BLaER1 treated with 17β-estradiol and CSF1 and Interleukin-3, amounts not matched to agents 10 nM and 100 nM (cell line): ENCODE measurements around the gene DDX1.

Source experiments
- H3K27ac ChIP-seq, 11 experiments: shearing (Covaris generic); formaldehyde crosslinking; 2 replicates each; pipeline ENCODE4 v1.8.1; 2022
- H3K27me3 ChIP-seq, 11 experiments: shearing (Covaris generic); formaldehyde crosslinking; 2 replicates each; pipeline ENCODE4 v1.8.1; 2022
- H3K36me3 ChIP-seq, 11 experiments: shearing (Covaris generic); formaldehyde crosslinking; 2 replicates each; pipeline ENCODE4 v1.8.1; 2022
- H3K4me1 ChIP-seq, 10 experiments: shearing (Covaris generic); formaldehyde crosslinking; 2 replicates each; pipeline ENCODE4 v1.8.1; 2022
- H3K4me2 ChIP-seq, 11 experiments: shearing (Covaris generic); formaldehyde crosslinking; 2 replicates each; pipeline ENCODE4 v1.8.1; 2022
- H3K4me3 ChIP-seq, 10 experiments: shearing (Covaris generic); formaldehyde crosslinking; 2 replicates each; pipeline ENCODE4 v1.8.1; 2022
- H3K9ac ChIP-seq, 11 experiments: shearing (Covaris generic); formaldehyde crosslinking; 2 replicates each; pipeline ENCODE4 v1.8.1; 2022
- H3K9me3 ChIP-seq, 11 experiments: shearing (Covaris generic); formaldehyde crosslinking; replicated peaks in 1 of 11; 2 replicates each; pipeline ENCODE4 v1.8.1; 2022
- H4K20me1 ChIP-seq, 11 experiments: shearing (Covaris generic); formaldehyde crosslinking; 2 replicates each; pipeline ENCODE4 v1.8.1; 2022
- Cebpa-rat ChIP-seq, 11 experiments: shearing (Covaris generic); IDR thresholded peaks; 2 replicates each; pipeline ENCODE4 v1.8.1; 2022

DDX1 gene

GRCh38 chr2:15588329-15588919, 3.2 kb upstream of the DDX1 start:
- TF ChIP-seq Cebpa-rat (IDR thresholded peaks at IDR 0.05), result no peak
- H3K4me1 ChIP-seq, result peaks cover 14 to 17% (median 15%) of the 10 kb centered on the region in 10 experiments
- no peak overlapping the region for H3K27ac ChIP-seq
- H3K9me3 ChIP-seq, result no peaks in the 10 kb centered on the region
- H3K4me2 ChIP-seq, result no peak overlapping the region
- H3K27me3 ChIP-seq, result no peaks in the 10 kb centered on the region
- no peak overlapping the region for H3K4me3 ChIP-seq
- no peak overlapping the region for H3K9ac ChIP-seq
- H4K20me1 ChIP-seq, result peaks cover 0 to 11% (median 6%) of the 10 kb centered on the region in 11 experiments; a peak in 11 of 22 replicates
- no peaks in the 10 kb centered on the region for H3K36me3 ChIP-seq

GRCh38 chr2:15591373-15591691, 336 bp upstream of the DDX1 start:
- TF ChIP-seq Cebpa-rat (IDR thresholded peaks at IDR 0.05), result no peak
- H3K4me3 ChIP-seq, result peak overlapping the region; percentile 76 to 97 (median 93)
- H3K27me3 ChIP-seq, result no peaks in the 10 kb centered on the region

DNA sequence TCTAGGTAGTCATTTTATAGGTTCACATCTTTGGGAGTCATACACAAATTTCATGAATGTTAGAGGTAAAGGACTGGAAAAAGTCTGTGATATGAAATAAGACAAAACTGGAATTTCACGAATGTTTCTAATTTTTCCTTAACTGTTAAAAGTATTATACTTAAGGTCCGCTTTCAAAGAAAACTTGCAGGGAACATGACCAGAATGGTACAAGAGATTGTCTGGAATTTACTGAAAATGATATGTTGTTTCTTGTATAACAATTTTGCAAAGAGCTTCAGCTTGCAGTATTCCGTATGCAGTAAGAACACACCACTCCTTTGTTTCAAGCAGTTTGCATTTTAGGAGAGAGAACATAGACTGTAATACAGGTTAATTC, 1.6 kb downstream of the DDX1 start:
- Histone ChIP-seq H3K9ac (peak overlapping the region in 6 of 11 experiments; percentile 3 to 98 (median 92); a peak in 7 of 22 replicates), H3K4me1 (peaks cover 18 to 26% (median 22%) of the 10 kb centered on the region in 10 experiments), H3K36me3 (peaks cover 34 to 43% (median 40%) of the 10 kb centered on the region in 11 experiments), H3K27ac (no peak overlapping the region), H3K27me3 (no peaks in the 10 kb centered on the region), H3K9me3 (no peaks in the 10 kb centered on the region), H3K4me3 (peak overlapping the region in 6 of 10 experiments; percentile 91 to 97 (median 94); a peak in 7 of 20 replicates), H4K20me1 (peaks cover 5 to 46% (median 28%) of the 10 kb centered on the region in 11 experiments; a peak in 16 of 22 replicates), H3K4me2 (peak overlapping the region; percentile 75 to 94 (median 83))
- no peak for TF ChIP-seq Cebpa-rat (IDR thresholded peaks at IDR 0.05)

More at GRCh38 chr2:15591373-15591691, 336 bp upstream of the DDX1 start:
- peaks cover 14 to 23% (median 21%) of the 10 kb centered on the region in 11 experiments for H3K36me3 ChIP-seq
- H3K9me3 ChIP-seq, result no peaks in the 10 kb centered on the region
- peak overlapping the region; percentile 86 to 98 (median 94) for H3K9ac ChIP-seq
- peak overlapping the region; percentile 81 to 96 (median 91) for H3K27ac ChIP-seq
- peaks cover 5 to 36% (median 28%) of the 10 kb centered on the region in 11 experiments; a peak in 16 of 22 replicates for H4K20me1 ChIP-seq
- H3K4me1 ChIP-seq, result peaks cover 18 to 26% (median 22%) of the 10 kb centered on the region in 10 experiments
- H3K4me2 ChIP-seq, result peak overlapping the region; percentile 72 to 94 (median 84)

- Histone ChIP-seq H3K4me3 (no peak overlapping the region), H3K4me1 (peaks cover 18 to 26% (median 22%) of the 10 kb centered on the region in 10 experiments), H4K20me1 (peaks cover 5 to 46% (median 28%) of the 10 kb centered on the region in 11 experiments; a peak in 16 of 22 replicates), H3K27ac (no peak overlapping the region), H3K27me3 (no peaks in the 10 kb centered on the region), H3K4me2 (0 out of 22 replicates have a peak overlapping the region, but pooled peaks of 1 of the 11 experiments have one; percentile 7), H3K36me3 (peaks cover 46 to 56% (median 52%) of the 10 kb centered on the region in 11 experiments), H3K9ac (0 out of 22 replicates have a peak overlapping the region, but pooled peaks of 1 of the 11 experiments have one; percentile 13), H3K9me3 (no peaks in the 10 kb centered on the region)
- TF ChIP-seq Cebpa-rat (IDR thresholded peaks at IDR 0.05), result no peak
Observed at GRCh38 chr2:15594291-15595256, 2.9 kb downstream of the DDX1 start.

DNA sequence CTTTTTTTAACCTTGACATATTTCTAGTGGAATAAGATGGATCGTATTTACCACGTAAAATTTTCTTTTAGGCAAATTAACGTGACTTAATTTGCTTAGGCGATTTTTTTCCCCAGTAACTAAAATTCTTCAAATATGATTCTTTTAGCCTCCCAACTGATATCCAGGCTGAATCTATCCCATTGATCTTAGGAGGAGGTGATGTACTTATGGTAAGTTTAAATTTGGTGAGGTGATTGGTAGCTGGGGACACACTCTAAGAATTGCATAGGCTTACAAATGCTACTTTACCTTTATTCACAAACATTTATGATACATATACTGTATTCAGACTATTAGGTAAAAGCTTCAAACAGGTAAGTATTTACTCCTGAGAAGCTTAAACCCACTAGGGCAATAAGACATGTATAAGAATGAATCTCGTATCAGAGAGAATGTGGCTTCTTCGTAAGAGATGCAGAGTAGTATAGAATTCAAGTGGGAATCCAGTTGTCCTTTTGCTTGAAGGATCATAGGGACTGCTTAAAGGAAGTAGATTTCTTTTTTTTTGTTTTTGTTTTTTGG, 3.8 kb downstream of the DDX1 start:
- peaks cover 5 to 51% (median 28%) of the 10 kb centered on the region in 11 experiments; a peak in 17 of 22 replicates for H4K20me1 ChIP-seq
- no peak overlapping the region for H3K9ac ChIP-seq
- H3K27ac ChIP-seq, result no peak overlapping the region
- H3K4me1 ChIP-seq, result peaks cover 18 to 26% (median 22%) of the 10 kb centered on the region in 10 experiments
- no peaks in the 10 kb centered on the region for H3K27me3 ChIP-seq
- no peak overlapping the region for H3K4me3 ChIP-seq
- H3K36me3 ChIP-seq, result peaks cover 54 to 64% (median 61%) of the 10 kb centered on the region in 11 experiments
- H3K4me2 ChIP-seq, result no peak overlapping the region
- no peak for TF ChIP-seq Cebpa-rat (IDR thresholded peaks at IDR 0.05)
- H3K9me3 ChIP-seq, result no peaks in the 10 kb centered on the region

DNA sequence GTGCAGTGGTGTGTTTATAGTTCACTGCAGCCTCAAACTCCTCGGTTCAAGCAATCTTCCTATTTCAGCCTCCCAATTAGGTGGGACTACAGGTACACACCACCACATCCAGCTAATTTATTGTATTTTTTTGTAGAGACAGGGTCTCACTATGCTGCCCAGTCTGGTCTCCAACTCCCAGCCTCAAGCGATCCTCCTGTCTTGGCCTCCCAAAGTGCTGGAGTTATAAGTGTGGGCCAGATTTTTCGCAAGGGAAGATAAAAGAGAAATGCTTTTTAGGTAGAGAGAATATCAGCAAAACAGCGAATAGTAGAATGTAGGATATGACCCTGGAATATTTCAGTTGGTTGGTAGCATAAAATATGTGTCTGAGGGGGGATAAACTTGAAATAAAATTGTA, 4.3 kb downstream of the DDX1 start:
- H3K27me3 ChIP-seq, result no peaks in the 10 kb centered on the region
- no peak overlapping the region for H3K4me2 ChIP-seq
- TF ChIP-seq Cebpa-rat (IDR thresholded peaks at IDR 0.05), result no peak
- H3K4me3 ChIP-seq, result no peak overlapping the region
- no peak overlapping the region for H3K9ac ChIP-seq
- peaks cover 16 to 23% (median 19%) of the 10 kb centered on the region in 10 experiments for H3K4me1 ChIP-seq
- peaks cover 59 to 69% (median 66%) of the 10 kb centered on the region in 11 experiments for H3K36me3 ChIP-seq
- no peaks in the 10 kb centered on the region for H3K9me3 ChIP-seq
- H3K27ac ChIP-seq, result no peak overlapping the region
- H4K20me1 ChIP-seq, result peaks cover 5 to 55% (median 28%) of the 10 kb centered on the region in 11 experiments; a peak in 17 of 22 replicates

GRCh38 chr2:15596350-15596749, 4.7 kb downstream of the DDX1 start:
- Histone ChIP-seq H3K27me3 (no peaks in the 10 kb centered on the region), H3K9ac (no peak overlapping the region), H3K4me1 (peaks cover 12 to 19% (median 15%) of the 10 kb centered on the region in 10 experiments), H3K9me3 (no peaks in the 10 kb centered on the region), H3K36me3 (peaks cover 63 to 74% (median 70%) of the 10 kb centered on the region in 11 experiments), H3K4me3 (no peak overlapping the region), H3K27ac (no peak overlapping the region), H4K20me1 (peaks cover 5 to 55% (median 28%) of the 10 kb centered on the region in 11 experiments; a peak in 17 of 22 replicates), H3K4me2 (no peak overlapping the region)
- no peak for TF ChIP-seq Cebpa-rat (IDR thresholded peaks at IDR 0.05)

- no peak for TF ChIP-seq Cebpa-rat (IDR thresholded peaks at IDR 0.05)
- Histone ChIP-seq H3K9me3 (no peaks in the 10 kb centered on the region), H4K20me1 (peaks cover 5 to 55% (median 28%) of the 10 kb centered on the region in 11 experiments; a peak in 17 of 22 replicates), H3K4me1 (peaks cover 12 to 19% (median 13%) of the 10 kb centered on the region in 10 experiments), H3K4me3 (no peak overlapping the region), H3K36me3 (peaks cover 69 to 80% (median 76%) of the 10 kb centered on the region in 11 experiments), H3K4me2 (no peak overlapping the region), H3K27me3 (no peaks in the 10 kb centered on the region), H3K9ac (no peak overlapping the region), H3K27ac (no peak overlapping the region)
Observed at GRCh38 chr2:15596968-15597367, 5.3 kb downstream of the DDX1 start.
